PC-9 (cell line): ENCODE results near the gene SLC38A1.

Experiments used
- EZH2 ChIP-seq: fragments of 200-600 bp; sonication (generic); IDR thresholded peaks from 2 replicates; pipeline ENCODE4 v1.8.0; 2017; ENCODE audit warnings: antibody characterized with exemption, low read depth
- TF ChIP-seq, protein P1 (sequence below): fragments of 200-600 bp; sonication (generic); conservative IDR thresholded peaks from 2 replicates; pipeline ENCODE4 v1.6.1; 2017; ENCODE audit warnings: mixed run types, antibody characterized with exemption, mild to moderate bottlenecking, moderate library complexity

DNA sequence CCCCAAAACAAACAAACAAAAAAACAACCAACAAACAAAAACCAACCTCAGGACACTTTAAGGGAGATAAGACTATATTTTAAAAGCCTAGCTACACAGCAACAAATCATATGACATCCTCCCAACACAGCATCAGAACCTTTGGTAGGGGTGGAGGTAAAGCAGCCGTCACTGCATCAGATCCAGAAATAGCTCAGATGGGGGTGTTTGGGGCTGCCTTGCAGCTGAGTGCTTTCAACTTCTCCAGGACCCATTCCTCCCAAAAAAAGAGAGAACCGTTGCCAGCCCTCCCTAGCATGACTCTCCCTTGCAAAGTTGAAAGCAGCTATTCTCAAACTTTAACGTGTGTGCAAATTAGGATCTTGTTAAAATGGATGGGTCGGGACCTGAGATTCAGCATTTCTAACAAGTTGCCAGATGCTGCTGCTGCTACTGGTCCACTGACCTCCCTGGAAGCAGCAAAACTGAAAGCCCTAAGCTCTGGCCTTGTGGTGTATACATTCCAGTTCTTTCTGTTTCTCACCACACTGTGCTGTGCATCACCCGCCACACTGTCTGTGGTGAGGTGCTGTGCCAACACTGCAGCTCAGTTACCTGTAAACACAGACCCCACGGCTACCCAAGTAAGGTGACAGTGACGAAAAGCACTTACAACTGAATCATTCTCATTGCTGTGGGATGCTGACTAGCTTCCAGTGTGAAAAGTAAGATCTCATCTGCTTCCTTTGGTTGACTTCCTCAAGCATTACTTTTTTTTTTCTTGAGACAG, 54.0 kb downstream of the SLC38A1 start:
- TF ChIP-seq, protein P1, sequence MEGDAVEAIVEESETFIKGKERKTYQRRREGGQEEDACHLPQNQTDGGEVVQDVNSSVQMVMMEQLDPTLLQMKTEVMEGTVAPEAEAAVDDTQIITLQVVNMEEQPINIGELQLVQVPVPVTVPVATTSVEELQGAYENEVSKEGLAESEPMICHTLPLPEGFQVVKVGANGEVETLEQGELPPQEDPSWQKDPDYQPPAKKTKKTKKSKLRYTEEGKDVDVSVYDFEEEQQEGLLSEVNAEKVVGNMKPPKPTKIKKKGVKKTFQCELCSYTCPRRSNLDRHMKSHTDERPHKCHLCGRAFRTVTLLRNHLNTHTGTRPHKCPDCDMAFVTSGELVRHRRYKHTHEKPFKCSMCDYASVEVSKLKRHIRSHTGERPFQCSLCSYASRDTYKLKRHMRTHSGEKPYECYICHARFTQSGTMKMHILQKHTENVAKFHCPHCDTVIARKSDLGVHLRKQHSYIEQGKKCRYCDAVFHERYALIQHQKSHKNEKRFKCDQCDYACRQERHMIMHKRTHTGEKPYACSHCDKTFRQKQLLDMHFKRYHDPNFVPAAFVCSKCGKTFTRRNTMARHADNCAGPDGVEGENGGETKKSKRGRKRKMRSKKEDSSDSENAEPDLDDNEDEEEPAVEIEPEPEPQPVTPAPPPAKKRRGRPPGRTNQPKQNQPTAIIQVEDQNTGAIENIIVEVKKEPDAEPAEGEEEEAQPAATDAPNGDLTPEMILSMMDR: no peak
- TF ChIP-seq EZH2: no peak
